Measurements from ENCODE around the gene COX17. TPM values are rescaled to one million over a fixed set of nuclear protein-coding genes. Genes with fewer than 3 reads are reported as not detected.
A peak's percentile ranks its signal among the peaks of the same experiment; 100 is the strongest.

Gene COX17
- polyA plus RNA-seq, 1 donor (not counting 4 experiments of a cell fraction or from before 2014, with no cell fraction given) = 40.6 TPM

DNA sequence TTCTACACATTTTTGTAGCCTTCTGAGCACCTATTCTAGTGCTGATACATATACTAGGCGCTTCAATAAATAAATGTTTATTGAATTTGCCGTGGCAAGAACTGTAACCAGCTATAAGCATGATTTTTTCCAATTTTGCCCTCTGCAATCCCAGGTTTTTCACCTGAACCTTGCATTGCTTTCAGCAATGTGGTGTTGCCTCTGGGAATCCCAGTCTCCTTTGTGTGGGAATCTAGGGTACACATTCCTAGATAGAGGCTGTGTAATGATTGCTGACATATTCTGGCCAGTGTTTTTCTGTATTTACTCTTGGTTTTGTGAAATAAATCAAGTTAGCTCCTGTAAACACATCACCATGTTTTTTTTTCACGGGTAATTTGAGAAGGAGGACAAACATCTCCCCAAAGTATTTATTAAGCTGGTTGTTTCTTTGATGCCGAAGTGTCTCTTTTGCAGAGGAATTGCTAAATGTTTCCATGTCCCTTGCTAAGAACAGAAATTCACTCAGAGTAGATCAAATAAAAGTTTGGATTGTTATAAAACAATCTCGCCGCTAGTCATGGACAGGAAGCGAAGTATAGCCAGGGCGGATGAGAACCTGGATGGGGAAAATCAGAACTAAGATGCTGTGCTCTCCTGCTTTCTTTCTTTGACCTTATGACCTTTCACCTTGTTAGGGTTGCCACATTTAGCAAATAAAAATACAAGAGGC is 26.8 kb upstream of the COX17 start:
- H3K4me3 ChIP-seq (ENCODE audit: control insufficient read depth in 2 of 3, extremely low read depth in 1 of 3, insufficient read depth in 2 of 3, low read depth in 1 of 3, low read length in 3 of 3) = no peak overlapping the region
- H3K27me3 ChIP-seq (ENCODE audit: control insufficient read depth, extremely low read depth, insufficient read depth, low read length) = peaks cover 12% of the 10 kb centered on the region
- H3K27ac ChIP-seq (ENCODE audit: control insufficient read depth, insufficient read depth, low read length) = no peak overlapping the region
- TF ChIP-seq, protein P1, sequence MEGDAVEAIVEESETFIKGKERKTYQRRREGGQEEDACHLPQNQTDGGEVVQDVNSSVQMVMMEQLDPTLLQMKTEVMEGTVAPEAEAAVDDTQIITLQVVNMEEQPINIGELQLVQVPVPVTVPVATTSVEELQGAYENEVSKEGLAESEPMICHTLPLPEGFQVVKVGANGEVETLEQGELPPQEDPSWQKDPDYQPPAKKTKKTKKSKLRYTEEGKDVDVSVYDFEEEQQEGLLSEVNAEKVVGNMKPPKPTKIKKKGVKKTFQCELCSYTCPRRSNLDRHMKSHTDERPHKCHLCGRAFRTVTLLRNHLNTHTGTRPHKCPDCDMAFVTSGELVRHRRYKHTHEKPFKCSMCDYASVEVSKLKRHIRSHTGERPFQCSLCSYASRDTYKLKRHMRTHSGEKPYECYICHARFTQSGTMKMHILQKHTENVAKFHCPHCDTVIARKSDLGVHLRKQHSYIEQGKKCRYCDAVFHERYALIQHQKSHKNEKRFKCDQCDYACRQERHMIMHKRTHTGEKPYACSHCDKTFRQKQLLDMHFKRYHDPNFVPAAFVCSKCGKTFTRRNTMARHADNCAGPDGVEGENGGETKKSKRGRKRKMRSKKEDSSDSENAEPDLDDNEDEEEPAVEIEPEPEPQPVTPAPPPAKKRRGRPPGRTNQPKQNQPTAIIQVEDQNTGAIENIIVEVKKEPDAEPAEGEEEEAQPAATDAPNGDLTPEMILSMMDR (optimal IDR thresholded peaks at IDR 0.05 in 1 of 3, IDR thresholded peaks at IDR 0.05 in 1 of 3, conservative IDR thresholded peaks at IDR 0.05 in 1 of 3; ENCODE audit: extremely low read depth in 1 of 3, insufficient read depth in 2 of 3, low read length in 3 of 3) = no peak
- TF ChIP-seq EZH2 (IDR thresholded peaks at IDR 0.05; ENCODE audit: low read length) = no peak
- no peak overlapping the region for H3K9ac ChIP-seq (ENCODE audit: control insufficient read depth, extremely low read depth, insufficient read depth, low read length)
- H3K36me3 ChIP-seq (ENCODE audit: control insufficient read depth in 2 of 2, extremely low read depth in 1 of 2, insufficient read depth in 2 of 2, low read length in 2 of 2) = no peaks in the 10 kb centered on the region
- H3K9me3 ChIP-seq (ENCODE audit: control insufficient read depth, low read depth, low read length) = no peaks in the 10 kb centered on the region
- no peaks in the 10 kb centered on the region for H4K20me1 ChIP-seq (ENCODE audit: control insufficient read depth, extremely low read depth, insufficient read depth, low read length)
- dilution Hi-C loops (cut with MboI; ENCODE audit: extremely low pct_ligation_motif_present, low sequenced_read_pairs) = no loop called here
- H3K79me2 ChIP-seq (ENCODE audit: control insufficient read depth, insufficient read depth, low read length) = no peaks in the 10 kb centered on the region
- H3K4me2 ChIP-seq (ENCODE audit: control insufficient read depth, extremely low read depth, insufficient read depth, low read depth, low read length) = no peak overlapping the region
- DNase-seq (ENCODE audit: low read depth, low spot score) = no peak
- peaks cover 6% of the 10 kb centered on the region for H3K4me1 ChIP-seq (ENCODE audit: control insufficient read depth, extremely low read depth, insufficient read depth, low read length)
- H3K9me1 ChIP-seq (ENCODE audit: control insufficient read depth, extremely low read depth, insufficient read depth, low read length) = no peaks in the 10 kb centered on the region
- no peak overlapping the region for H2AFZ ChIP-seq (ENCODE audit: control insufficient read depth, low read length)
- no peak for FAIRE-seq

DNA sequence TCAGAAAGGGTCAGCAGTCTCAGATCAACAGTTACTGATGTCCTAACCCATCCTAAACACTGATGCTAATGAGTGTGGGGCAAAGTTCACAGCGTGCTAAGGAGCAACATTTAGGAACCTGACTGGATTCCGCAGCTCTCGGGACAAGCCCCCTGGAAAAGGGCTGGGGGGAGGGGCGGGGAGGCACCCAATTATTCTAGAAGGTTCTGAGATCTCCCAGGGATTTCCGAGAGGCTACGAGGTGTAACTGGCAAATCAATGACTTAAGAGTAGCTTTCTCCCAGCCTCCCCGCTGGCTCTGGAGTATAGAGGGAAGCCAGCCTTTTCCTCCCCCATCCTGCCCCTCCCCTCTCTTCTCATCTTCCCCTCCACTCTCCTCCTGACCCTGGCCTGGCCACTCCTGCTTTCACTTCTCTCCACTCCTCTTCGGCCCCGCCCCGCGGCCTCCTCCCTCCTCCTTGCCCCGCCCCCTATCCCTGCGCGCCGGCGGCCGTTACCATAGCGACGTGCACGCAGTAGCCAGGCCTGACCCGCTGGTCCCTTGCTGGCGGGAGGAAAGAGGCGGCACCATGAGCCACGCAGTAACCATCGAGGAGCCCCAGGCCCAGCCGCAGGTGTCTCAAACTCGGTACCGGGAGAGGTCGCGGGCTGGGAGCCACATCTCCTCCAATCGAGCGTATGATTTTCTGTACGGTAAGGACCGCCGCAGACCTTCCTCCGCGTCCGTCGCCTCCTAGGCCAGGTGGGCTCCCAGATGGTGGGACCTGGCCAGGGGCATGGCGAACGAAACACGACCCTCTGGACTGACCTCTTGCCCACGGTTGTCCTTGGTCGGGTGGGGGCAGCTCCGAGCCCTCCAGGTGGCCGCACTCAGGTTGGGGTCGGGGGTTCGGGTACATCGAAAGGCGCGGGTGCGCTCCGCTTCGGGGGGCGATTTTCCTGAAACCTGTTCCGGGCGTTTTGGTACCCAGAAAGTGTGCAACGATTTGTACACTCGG is 25.6 kb upstream of the COX17 start, which contains the start of gene CFAP91:
CFAP91 (plus strand) TSS at position 493 of the 998 bp plus-strand sequence; CDS start at position 570, 77 bp downstream.
- Histone ChIP-seq H3K27ac (ENCODE audit: control insufficient read depth, insufficient read depth, low read length) (no peak within 1 kb of the TSS), H3K4me3 (ENCODE audit: control insufficient read depth in 2 of 3, extremely low read depth in 1 of 3, insufficient read depth in 2 of 3, low read depth in 1 of 3, low read length in 3 of 3) (peak within 1 kb of the TSS; percentile 12 to 44 (median 28)), H3K4me2 (ENCODE audit: control insufficient read depth, extremely low read depth, insufficient read depth, low read depth, low read length) (peak within 1 kb of the TSS; percentile 57), H3K36me3 (ENCODE audit: control insufficient read depth in 2 of 2, extremely low read depth in 1 of 2, insufficient read depth in 2 of 2, low read length in 2 of 2) (no peaks in the 10 kb centered on the region), H3K27me3 (ENCODE audit: control insufficient read depth, extremely low read depth, insufficient read depth, low read length) (peaks cover 12% of the 10 kb centered on the region), H2AFZ (ENCODE audit: control insufficient read depth, low read length) (peak within 1 kb of the TSS; percentile 80), H4K20me1 (ENCODE audit: control insufficient read depth, extremely low read depth, insufficient read depth, low read length) (no peaks in the 10 kb centered on the region), H3K4me1 (ENCODE audit: control insufficient read depth, extremely low read depth, insufficient read depth, low read length) (peaks cover 6% of the 10 kb centered on the region), H3K9me1 (ENCODE audit: control insufficient read depth, extremely low read depth, insufficient read depth, low read length) (no peaks in the 10 kb centered on the region), H3K79me2 (ENCODE audit: control insufficient read depth, insufficient read depth, low read length) (no peaks in the 10 kb centered on the region), H3K9me3 (ENCODE audit: control insufficient read depth, low read depth, low read length) (no peaks in the 10 kb centered on the region), H3K9ac (ENCODE audit: control insufficient read depth, extremely low read depth, insufficient read depth, low read length) (peak within 1 kb of the TSS; percentile 13)
- FAIRE-seq (no peak), DNase-seq (ENCODE audit: low read depth, low spot score) (peak; percentile 54)
- peak; percentile 75 for TF ChIP-seq EZH2 (IDR thresholded peaks at IDR 0.05; ENCODE audit: low read length)
- TF ChIP-seq, protein P1 (optimal IDR thresholded peaks at IDR 0.05 in 1 of 3, IDR thresholded peaks at IDR 0.05 in 1 of 3, conservative IDR thresholded peaks at IDR 0.05 in 1 of 3; ENCODE audit: extremely low read depth in 1 of 3, insufficient read depth in 2 of 3, low read length in 3 of 3) = no peak
- dilution Hi-C loops (cut with MboI; ENCODE audit: extremely low pct_ligation_motif_present, low sequenced_read_pairs) = no loop called here

All from keratinocyte (primary cell).